Prostate gland (tissue), 2 donors: Measurements from ENCODE around the gene PRKAG2. TPM values are rescaled to one million over a fixed set of nuclear protein-coding genes. Genes with fewer than 3 reads are reported as not detected.

Experiments
- DNase-seq: peaks from one replicate; pipeline ENCODE4 v3.0.0-alpha.2; 2019; ENCODE audit warnings: low spot score
- H3K27ac ChIP-seq, 2 donors: fragments of 200-600 bp; sonication (generic); 2 replicates each; pipeline ENCODE4 v1.5.1; 2017 to 2019
- H3K27me3 ChIP-seq: fragments of 200-600 bp; sonication (generic); replicated peaks from 2 replicates; pipeline ENCODE4 v1.5.1; 2019; ENCODE audit not compliant: insufficient read depth
- H3K36me3 ChIP-seq, 2 donors: fragments of 200-600 bp; sonication (generic); 1 replicate in 1 of 2; 2 replicates in 1 of 2; pipeline versions ENCODE4 v1.5.1 to v1.8.1; 2017 to 2019
- H3K4me1 ChIP-seq: fragments of 200-600 bp; sonication (generic); replicated peaks from 2 replicates; pipeline ENCODE4 v1.5.1; 2019
- H3K4me3 ChIP-seq, 2 donors: fragments of 200-600 bp; sonication (generic); 2 replicates each; pipeline ENCODE4 v1.5.1; 2017 to 2019
- H3K9me3 ChIP-seq: fragments of 200-600 bp; sonication (generic); 2 replicates; pipeline ENCODE4 v1.5.1; 2017
- CTCF ChIP-seq, 4 experiments: fragments of 200-600 bp in 2 of 4; fragments of 450-650 bp in 2 of 4; sonication (generic) in 2 of 4; IDR thresholded peaks; 1 replicate in 3 of 4; 2 replicates in 1 of 4; pipeline ENCODE4 v1.5.1; 2016 to 2019; ENCODE audit warnings: antibody characterized with exemption in 4 of 4, mild to moderate bottlenecking in 2 of 4, moderate library complexity in 2 of 4
- POLR2A ChIP-seq: fragments of 450-650 bp; IDR thresholded peaks from one replicate; pipeline ENCODE4 v1.6.1; 2016; ENCODE audit warnings: antibody characterized with exemption, mild to moderate bottlenecking
- POLR2AphosphoS5 ChIP-seq: sonication (generic); formaldehyde crosslinking; IDR thresholded peaks from one replicate; pipeline ENCODE4 v1.6.1; 2017; ENCODE audit warnings: antibody characterized with exemption
- WGBS: methylation state at CpG from one replicate; pipeline ENCODE4 v1.1.5; 2018; 5-methylcytosine and 5-hydroxymethylcytosine counted together
- intact Hi-C: fragments of 100-400 bp; cut with DNase I; formaldehyde crosslinking; loops from one replicate; pipeline ENCODE4 v1.14.2; 2022
- total RNA-seq, 2 donors: library from RNA; depleted of rRNA; stranded (reverse); fragments of >200 nt; gene quantifications; one replicate each; pipeline ENCODE4 v1.1.0, GENCODE V29; 2016

The PRKAG2 gene
- total RNA-seq, 2 donors from 2014 or later = 31.6 to 38.1 TPM

GRCh38 chr7:151836191-151836926, 40.6 kb downstream of the PRKAG2 start:
- WGBS = 85% methylated on average over 16 of the region's 16 CpGs
- Histone ChIP-seq H3K27ac (no peak overlapping the region), H3K9me3 (no peaks in the 10 kb centered on the region), H3K4me3 (no peak overlapping the region), H3K36me3 (no peaks in the 10 kb centered on the region), H3K4me1 (no peaks in the 10 kb centered on the region), H3K27me3 (no peaks in the 10 kb centered on the region)
- intact Hi-C loops = no loop called here
- no peak for TF ChIP-seq POLR2A
- TF ChIP-seq CTCF (IDR thresholded peaks at IDR 0.05) = no peak
- TF ChIP-seq POLR2AphosphoS5 = no peak
- DNase-seq = no peak

GRCh38 chr7:151835636-151836035, 41.3 kb downstream of the PRKAG2 start:
- no peak overlapping the region for H3K27ac ChIP-seq
- DNase-seq = no peak
- WGBS = 92% methylated on average over 9 of the region's 9 CpGs
- H3K9me3 ChIP-seq = no peaks in the 10 kb centered on the region
- H3K4me1 ChIP-seq = no peaks in the 10 kb centered on the region
- no peak for TF ChIP-seq CTCF (IDR thresholded peaks at IDR 0.05)
- TF ChIP-seq POLR2A = no peak
- TF ChIP-seq POLR2AphosphoS5 = no peak
- intact Hi-C loops = no loop called here
- no peak overlapping the region for H3K4me3 ChIP-seq
- H3K27me3 ChIP-seq = no peaks in the 10 kb centered on the region
- no peaks in the 10 kb centered on the region for H3K36me3 ChIP-seq

- Histone ChIP-seq H3K27ac (no peak overlapping the region), H3K36me3 (no peaks in the 10 kb centered on the region), H3K9me3 (no peaks in the 10 kb centered on the region), H3K27me3 (no peaks in the 10 kb centered on the region), H3K4me1 (no peaks in the 10 kb centered on the region), H3K4me3 (no peak overlapping the region)
- TF ChIP-seq POLR2AphosphoS5 = no peak
- TF ChIP-seq POLR2A = no peak
- no peak for TF ChIP-seq CTCF (IDR thresholded peaks at IDR 0.05)
- DNase-seq = no peak
- WGBS = 74% methylated on average over 23 of the region's 23 CpGs
- intact Hi-C loops = no loop called here
Observed at GRCh38 chr7:151834271-151835035, 42.5 kb downstream of the PRKAG2 start.

DNA sequence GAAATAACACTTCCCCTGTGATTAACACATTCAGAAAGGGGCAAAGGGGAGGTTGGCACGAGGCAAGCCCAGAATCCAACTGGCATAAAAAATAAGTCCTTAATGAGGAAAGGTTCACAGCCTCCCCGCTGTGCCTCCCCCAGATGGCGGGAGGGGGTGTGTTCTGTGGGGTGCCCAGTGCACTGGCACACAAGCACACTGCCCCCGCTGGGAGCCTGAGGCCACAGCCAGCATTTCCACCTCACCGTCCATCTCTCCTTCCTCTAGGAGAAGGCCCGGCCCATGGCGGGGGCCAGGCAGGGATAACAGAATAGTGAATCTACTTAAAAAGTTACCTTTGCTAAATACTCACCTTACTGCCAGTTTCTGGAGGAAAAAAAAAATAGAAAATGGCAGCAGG, 43.2 kb downstream of the PRKAG2 start:
- WGBS = 88% methylated on average over 7 of the region's 7 CpGs
- no peak for TF ChIP-seq CTCF (IDR thresholded peaks at IDR 0.05)
- TF ChIP-seq POLR2AphosphoS5 = no peak
- TF ChIP-seq POLR2A = no peak
- no peak for DNase-seq
- H3K4me3 ChIP-seq = no peak overlapping the region
- intact Hi-C loops = no loop called here
- no peaks in the 10 kb centered on the region for H3K36me3 ChIP-seq
- H3K27me3 ChIP-seq = no peaks in the 10 kb centered on the region
- no peaks in the 10 kb centered on the region for H3K4me1 ChIP-seq
- no peaks in the 10 kb centered on the region for H3K9me3 ChIP-seq
- no peak overlapping the region for H3K27ac ChIP-seq
